ENCODE data around the gene IGF2. TPM values are rescaled to one million over a fixed set of nuclear protein-coding genes. Genes with fewer than 3 reads are reported as not detected.

IGF2 gene
- total and polyA plus RNA-seq, 2 donors from 2014 or later: 10.2 to 30.5 TPM

GRCh38 chr11:2169005-2169378, 29.8 kb upstream of the IGF2 start:
- TF ChIP-seq CTCF (IDR thresholded peaks at IDR 0.05; ENCODE audit: borderline replicate concordance, extremely low read depth, insufficient read depth): no peak
- Histone ChIP-seq H3K36me3 (ENCODE audit: control insufficient read depth in 2 of 3, insufficient read depth in 3 of 3, low read length in 3 of 3) (no peaks in the 10 kb centered on the region), H3K9ac (ENCODE audit: low read length in 3 of 3) (no peak overlapping the region), H3K27me3 (ENCODE audit: control insufficient read depth, insufficient read depth, low read length) (no peaks in the 10 kb centered on the region), H3K27ac (ENCODE audit: low read depth in 2 of 2, low read length in 2 of 2) (no peak overlapping the region), H3K9me3 (ENCODE audit: control insufficient read depth in 2 of 3, insufficient read depth in 1 of 3, low read length in 3 of 3) (no peaks in the 10 kb centered on the region), H3K4me1 (ENCODE audit: control insufficient read depth in 2 of 3, insufficient read depth in 2 of 3, low read depth in 1 of 3, low read length in 3 of 3) (no peaks in the 10 kb centered on the region), H3K4me3 (ENCODE audit: low read length in 3 of 3) (no peak overlapping the region)
- intact Hi-C loops (cut with DNase I): no loop called here
- DNase-seq (peak in 1 of 5 donors; percentile 82), FAIRE-seq (no peak)

GRCh38 chr11:2168286-2169004, 29.3 kb upstream of the IGF2 start:
- FAIRE-seq: no peak
- Histone ChIP-seq H3K4me3 (ENCODE audit: low read length in 3 of 3) (no peak overlapping the region), H3K4me1 (ENCODE audit: control insufficient read depth in 2 of 3, insufficient read depth in 2 of 3, low read depth in 1 of 3, low read length in 3 of 3) (no peaks in the 10 kb centered on the region), H3K27me3 (ENCODE audit: control insufficient read depth, insufficient read depth, low read length) (no peaks in the 10 kb centered on the region), H3K27ac (ENCODE audit: low read depth in 2 of 2, low read length in 2 of 2) (no peak overlapping the region), H3K36me3 (ENCODE audit: control insufficient read depth in 2 of 3, insufficient read depth in 3 of 3, low read length in 3 of 3) (no peaks in the 10 kb centered on the region), H3K9me3 (ENCODE audit: control insufficient read depth in 2 of 3, insufficient read depth in 1 of 3, low read length in 3 of 3) (no peaks in the 10 kb centered on the region), H3K9ac (ENCODE audit: low read length in 3 of 3) (no peak overlapping the region)
- TF ChIP-seq CTCF (IDR thresholded peaks at IDR 0.05; ENCODE audit: borderline replicate concordance, extremely low read depth, insufficient read depth): no peak
- intact Hi-C loops (cut with DNase I): no loop called here
- no peak for DNase-seq

- no peaks in the 10 kb centered on the region for H3K4me1 ChIP-seq (ENCODE audit: control insufficient read depth in 2 of 3, insufficient read depth in 2 of 3, low read depth in 1 of 3, low read length in 3 of 3)
- H3K36me3 ChIP-seq (ENCODE audit: control insufficient read depth in 2 of 3, insufficient read depth in 3 of 3, low read length in 3 of 3): no peaks in the 10 kb centered on the region
- H3K9ac ChIP-seq (ENCODE audit: low read length in 3 of 3): no peak overlapping the region
- no peak for TF ChIP-seq CTCF (IDR thresholded peaks at IDR 0.05; ENCODE audit: borderline replicate concordance, extremely low read depth, insufficient read depth)
- intact Hi-C loops (cut with DNase I): no loop called here
- H3K9me3 ChIP-seq (ENCODE audit: control insufficient read depth in 2 of 3, insufficient read depth in 1 of 3, low read length in 3 of 3): no peaks in the 10 kb centered on the region
- H3K4me3 ChIP-seq (ENCODE audit: low read length in 3 of 3): no peak overlapping the region
- H3K27ac ChIP-seq (ENCODE audit: low read depth in 2 of 2, low read length in 2 of 2): no peak overlapping the region
- FAIRE-seq (no peak), DNase-seq (no peak)
- H3K27me3 ChIP-seq (ENCODE audit: control insufficient read depth, insufficient read depth, low read length): no peaks in the 10 kb centered on the region
Measured at GRCh38 chr11:2167141-2168045, 28.2 kb upstream of the IGF2 start.
